GM18870 (cell line): ENCODE data around the gene CEP55.
A peak's percentile ranks its signal among the peaks of the same experiment; 100 is the strongest.
"Not testable (repeated sequence)": the region's sequence is repeated elsewhere in the genome, so short reads cannot be mapped to it uniquely, and the experiment has no call there.

Experiments used
- ATAC-seq: cut with Tn5 transposase; IDR thresholded peaks from one replicate; pipeline ENCODE4 v1.9.1; 2021; ENCODE audit warnings: moderate library complexity; ENCODE audit not compliant: unreplicated experiment

CEP55 gene

GRCh38 chr10:93496322-93497041 lies at the start of gene CEP55:
TSS of gene CEP55 (plus strand) at chr10:93496612. CDS start at chr10:93500052, 3,440 bp downstream.
- peak; percentile 94 for ATAC-seq

GRCh38 chr10:93447019-93447418 lies 49.4 kb upstream of the CEP55 start:
- ATAC-seq, result no peak

- no peak for ATAC-seq
Observed at GRCh38 chr10:93447970-93448369, 48.4 kb upstream of the CEP55 start.

GRCh38 chr10:93451244-93451947 lies 45.0 kb upstream of the CEP55 start:
- no peak for ATAC-seq

GRCh38 chr10:93452143-93452542 lies 44.3 kb upstream of the CEP55 start:
- no peak for ATAC-seq

GRCh38 chr10:93454146-93454545 lies 42.3 kb upstream of the CEP55 start:
- ATAC-seq, result no peak

GRCh38 chr10:93454736-93455135 lies 41.7 kb upstream of the CEP55 start:
- ATAC-seq, result no peak

- no peak for ATAC-seq
Observed at GRCh38 chr10:93456480-93456879, 39.9 kb upstream of the CEP55 start.

GRCh38 chr10:93457511-93457910 lies 38.9 kb upstream of the CEP55 start:
- ATAC-seq, result no peak

GRCh38 chr10:93458821-93459257 lies 37.6 kb upstream of the CEP55 start:
- no peak for ATAC-seq

- ATAC-seq, result no peak
Observed at GRCh38 chr10:93459466-93459865, 36.9 kb upstream of the CEP55 start.

GRCh38 chr10:93461109-93461806 lies 35.2 kb upstream of the CEP55 start:
- no peak for ATAC-seq

- ATAC-seq, result no peak
Observed at GRCh38 chr10:93461807-93462178, 34.6 kb upstream of the CEP55 start.

GRCh38 chr10:93462371-93462770 lies 34.0 kb upstream of the CEP55 start:
- no peak for ATAC-seq

GRCh38 chr10:93462881-93463280 lies 33.5 kb upstream of the CEP55 start:
- no peak for ATAC-seq

GRCh38 chr10:93463723-93464476 lies 32.5 kb upstream of the CEP55 start:
- no peak for ATAC-seq

GRCh38 chr10:93464776-93465388 lies 31.5 kb upstream of the CEP55 start:
- no peak for ATAC-seq

GRCh38 chr10:93465806-93466675 lies 30.4 kb upstream of the CEP55 start:
- no peak for ATAC-seq

GRCh38 chr10:93467635-93468034 lies 28.8 kb upstream of the CEP55 start:
- not testable (repeated sequence) for ATAC-seq
